Left ventricle myocardium inferior (tissue), 1 donor: ENCODE results near the gene ACTR3. TPM values are rescaled to one million over a fixed set of nuclear protein-coding genes. Genes with fewer than 3 reads are reported as not detected.

Source experiments
- DNase-seq: peaks from one replicate; pipeline ENCODE4 v3.0.0-alpha.2; 2020
- H3K27ac ChIP-seq: fragments of 200-600 bp; replicated peaks from 2 replicates; pipeline ENCODE4 v1.8.0; 2021
- H3K27me3 ChIP-seq: fragments of 200-600 bp; 2 replicates; pipeline ENCODE4 v1.8.0; 2021; ENCODE audit warnings: low read depth
- H3K36me3 ChIP-seq: fragments of 200-600 bp; 2 replicates; pipeline ENCODE4 v1.8.0; 2021
- H3K4me1 ChIP-seq: fragments of 200-600 bp; 2 replicates; pipeline ENCODE4 v1.8.0; 2021
- H3K4me3 ChIP-seq: fragments of 200-600 bp; 2 replicates; pipeline ENCODE4 v1.8.0; 2021; ENCODE audit warnings: mild to moderate bottlenecking, moderate library complexity
- H3K9me3 ChIP-seq: fragments of 200-600 bp; replicated peaks from 2 replicates; pipeline ENCODE4 v1.8.0; 2021
- intact Hi-C: fragments of 100-400 bp; cut with micrococcal nuclease; formaldehyde crosslinking; loops from one replicate; pipeline ENCODE4 v1.11.0; 2022
- total RNA-seq: library from RNA; stranded (reverse); fragmentation: NEBNext Ultra II Directional; extraction: Animal tissue kit (Norgen Biotek cat#: 25700); gene quantifications from one replicate; pipeline ENCODE4 v1.2.1, GENCODE V29; 2021
- TF ChIP-seq, protein P1 (sequence below): fragments of 200-600 bp; IDR thresholded peaks from 2 replicates; pipeline ENCODE4 v1.8.0; 2021; ENCODE audit warnings: antibody characterized with exemption, mild to moderate bottlenecking, borderline replicate concordance
- donor health status: DM: no; HTN: yes; CAD: no; lungs with severe emphysema.

The ACTR3 gene
- total RNA-seq, 1 donor from 2014 or later, result 108 TPM

DNA sequence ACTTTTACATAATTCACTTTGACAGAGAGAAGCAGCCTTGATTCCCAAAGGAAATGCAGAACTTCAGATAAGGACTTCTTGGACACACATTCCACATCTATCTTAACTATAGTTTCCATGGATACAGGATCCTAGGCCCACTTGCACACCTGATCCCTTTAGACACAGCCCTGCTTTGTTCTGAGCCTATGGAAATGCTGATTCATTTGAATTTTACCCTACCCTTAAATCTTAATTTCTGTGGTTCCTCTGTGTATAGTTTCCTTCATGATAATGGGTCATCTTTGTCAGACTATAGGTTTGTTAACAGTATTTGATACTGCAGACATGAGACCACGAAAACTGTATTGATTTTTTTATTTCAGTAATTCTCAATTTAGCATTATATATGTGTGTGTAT lies 77.4 kb downstream of the ACTR3 start:
- Histone ChIP-seq H3K36me3 (peaks cover 6% of the 10 kb centered on the region), H3K27me3 (no peaks in the 10 kb centered on the region), H3K9me3 (no peaks in the 10 kb centered on the region), H3K4me1 (peaks cover 19% of the 10 kb centered on the region), H3K4me3 (no peak overlapping the region), H3K27ac (no peak overlapping the region)
- no peak for DNase-seq
- TF ChIP-seq, protein P1, sequence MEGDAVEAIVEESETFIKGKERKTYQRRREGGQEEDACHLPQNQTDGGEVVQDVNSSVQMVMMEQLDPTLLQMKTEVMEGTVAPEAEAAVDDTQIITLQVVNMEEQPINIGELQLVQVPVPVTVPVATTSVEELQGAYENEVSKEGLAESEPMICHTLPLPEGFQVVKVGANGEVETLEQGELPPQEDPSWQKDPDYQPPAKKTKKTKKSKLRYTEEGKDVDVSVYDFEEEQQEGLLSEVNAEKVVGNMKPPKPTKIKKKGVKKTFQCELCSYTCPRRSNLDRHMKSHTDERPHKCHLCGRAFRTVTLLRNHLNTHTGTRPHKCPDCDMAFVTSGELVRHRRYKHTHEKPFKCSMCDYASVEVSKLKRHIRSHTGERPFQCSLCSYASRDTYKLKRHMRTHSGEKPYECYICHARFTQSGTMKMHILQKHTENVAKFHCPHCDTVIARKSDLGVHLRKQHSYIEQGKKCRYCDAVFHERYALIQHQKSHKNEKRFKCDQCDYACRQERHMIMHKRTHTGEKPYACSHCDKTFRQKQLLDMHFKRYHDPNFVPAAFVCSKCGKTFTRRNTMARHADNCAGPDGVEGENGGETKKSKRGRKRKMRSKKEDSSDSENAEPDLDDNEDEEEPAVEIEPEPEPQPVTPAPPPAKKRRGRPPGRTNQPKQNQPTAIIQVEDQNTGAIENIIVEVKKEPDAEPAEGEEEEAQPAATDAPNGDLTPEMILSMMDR, result no peak
- intact Hi-C loops, result no loop called here

DNA sequence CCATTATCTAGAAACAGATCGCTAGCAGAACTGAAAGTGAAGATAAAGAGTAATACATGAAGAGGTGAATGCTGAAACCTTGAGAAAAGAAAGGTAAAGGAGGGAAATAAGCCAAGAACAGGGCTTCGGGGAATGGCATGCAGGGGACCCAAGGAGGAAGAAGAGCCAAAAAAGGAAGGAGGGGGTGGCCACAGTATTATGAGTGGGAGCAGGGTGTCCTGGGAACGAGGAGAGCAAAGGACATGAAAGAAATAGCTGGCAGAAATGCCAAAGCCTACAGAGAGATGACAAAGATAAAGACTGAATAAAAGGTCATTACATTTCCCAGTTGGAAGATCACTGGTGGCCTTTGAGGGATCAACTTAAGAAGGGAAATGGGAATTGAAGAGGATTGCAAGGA lies 82.9 kb downstream of the ACTR3 start:
- H3K9me3 ChIP-seq, result no peaks in the 10 kb centered on the region
- no peaks in the 10 kb centered on the region for H3K27me3 ChIP-seq
- H3K4me1 ChIP-seq, result peaks cover 1% of the 10 kb centered on the region
- intact Hi-C loops, result no loop called here
- H3K27ac ChIP-seq, result no peak overlapping the region
- no peak for DNase-seq
- no peak overlapping the region for H3K4me3 ChIP-seq
- TF ChIP-seq, protein P1, result no peak
- peaks cover 10% of the 10 kb centered on the region for H3K36me3 ChIP-seq

DNA sequence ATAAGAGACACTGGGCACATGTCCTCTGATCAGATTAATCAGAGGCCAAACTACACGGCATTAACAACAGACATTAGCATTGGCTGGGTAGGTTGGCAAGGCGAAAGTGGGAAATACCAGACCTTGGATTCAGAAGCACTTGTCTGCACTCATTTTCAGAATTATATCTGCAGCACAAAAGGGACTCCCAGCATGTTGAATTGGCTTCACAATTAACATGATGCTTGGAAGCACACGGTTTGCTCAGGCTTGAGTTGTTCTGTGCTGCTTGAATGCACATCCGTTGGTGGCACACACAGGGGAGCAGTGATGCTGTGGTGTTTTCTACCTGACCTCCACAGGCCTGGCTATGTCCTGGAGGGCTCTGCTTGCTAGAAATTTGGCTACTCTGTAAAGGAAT lies 83.9 kb downstream of the ACTR3 start:
- intact Hi-C loops, result no loop called here
- DNase-seq, result no peak
- peaks cover 10% of the 10 kb centered on the region for H3K36me3 ChIP-seq
- no peaks in the 10 kb centered on the region for H3K4me1 ChIP-seq
- H3K27ac ChIP-seq, result no peak overlapping the region
- TF ChIP-seq, protein P1, result no peak
- no peak overlapping the region for H3K4me3 ChIP-seq
- H3K9me3 ChIP-seq, result no peaks in the 10 kb centered on the region
- H3K27me3 ChIP-seq, result no peaks in the 10 kb centered on the region

DNA sequence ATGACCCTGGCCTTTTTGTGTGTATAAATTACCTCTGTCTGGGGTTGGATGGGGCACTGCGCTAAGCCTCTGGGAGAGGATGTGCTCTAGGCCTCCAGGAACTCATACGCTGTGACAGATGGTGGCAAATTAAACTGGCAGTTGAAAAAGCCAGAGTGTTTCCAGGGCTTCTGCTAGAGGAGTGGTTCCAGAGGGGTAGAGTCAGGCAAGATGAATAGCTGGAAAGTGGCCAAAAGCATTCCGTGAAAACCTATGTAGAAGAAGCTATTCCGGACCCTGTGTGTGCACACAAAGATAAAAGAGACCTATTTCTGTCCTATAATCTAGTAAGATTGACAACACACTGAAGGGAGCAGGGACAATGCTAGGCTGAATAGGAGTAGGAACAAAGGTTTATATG lies 84.8 kb downstream of the ACTR3 start:
- TF ChIP-seq, protein P1, result no peak
- Histone ChIP-seq H3K36me3 (peaks cover 10% of the 10 kb centered on the region), H3K27me3 (no peaks in the 10 kb centered on the region), H3K27ac (no peak overlapping the region), H3K4me3 (no peak overlapping the region), H3K4me1 (no peaks in the 10 kb centered on the region), H3K9me3 (peaks cover 5% of the 10 kb centered on the region)
- intact Hi-C loops, result no loop called here
- DNase-seq, result no peak

DNA sequence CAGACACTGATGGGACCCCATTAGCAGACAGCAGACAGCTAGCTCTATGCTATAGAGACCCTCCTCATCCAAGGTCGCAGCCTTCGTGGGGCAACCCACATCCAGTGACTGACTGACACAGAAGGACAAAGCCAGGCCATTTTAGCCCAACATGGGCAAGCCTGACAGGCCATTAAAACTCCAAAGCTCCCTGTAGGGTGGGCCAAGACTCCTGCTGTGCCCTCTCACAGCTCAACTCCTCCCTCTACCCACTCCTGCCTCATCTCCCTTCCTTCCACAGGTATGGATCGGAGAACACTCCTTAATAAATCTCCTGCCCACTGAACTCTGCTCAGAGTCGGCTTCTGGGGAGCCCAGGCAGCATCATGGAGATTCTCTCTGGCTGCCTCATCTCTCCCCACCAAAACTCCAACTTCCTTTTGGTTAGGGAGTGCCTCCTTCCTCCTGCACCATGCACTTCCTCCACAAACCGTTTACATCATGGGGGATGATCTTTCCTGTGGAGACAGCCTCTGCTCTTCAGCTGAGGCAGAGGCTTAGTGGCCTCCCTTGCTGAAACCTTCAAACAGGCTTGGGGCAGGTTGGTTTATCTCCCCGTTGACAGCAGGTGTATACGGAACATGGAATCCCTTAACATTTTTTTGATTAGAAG lies 86.5 kb downstream of the ACTR3 start:
- DNase-seq, result no peak
- TF ChIP-seq, protein P1, result no peak
- peaks cover 8% of the 10 kb centered on the region for H3K9me3 ChIP-seq
- intact Hi-C loops, result no loop called here
- H3K36me3 ChIP-seq, result peaks cover 9% of the 10 kb centered on the region
- H3K4me1 ChIP-seq, result no peaks in the 10 kb centered on the region
- no peak overlapping the region for H3K4me3 ChIP-seq
- H3K27me3 ChIP-seq, result no peaks in the 10 kb centered on the region
- H3K27ac ChIP-seq, result no peak overlapping the region
